Lower leg skin (tissue), 3 donors: ENCODE data around the gene TAGLN.

Experiments
- POLR2A ChIP-seq, 2 donors: fragments of 450-650 bp; IDR thresholded peaks; one replicate each; pipeline ENCODE4 v1.6.1; 2016 to 2017; ENCODE audit warnings: antibody characterized with exemption in 2 of 2, mild to moderate bottlenecking in 1 of 2, moderate library complexity in 1 of 2
- TF ChIP-seq, protein P1 (sequence below), 3 donors: fragments of 450-650 bp; IDR thresholded peaks; one replicate each; pipeline ENCODE4 v1.5.1; 2016; ENCODE audit warnings: antibody characterized with exemption in 3 of 3, mild to moderate bottlenecking in 3 of 3, moderate library complexity in 2 of 3

DNA sequence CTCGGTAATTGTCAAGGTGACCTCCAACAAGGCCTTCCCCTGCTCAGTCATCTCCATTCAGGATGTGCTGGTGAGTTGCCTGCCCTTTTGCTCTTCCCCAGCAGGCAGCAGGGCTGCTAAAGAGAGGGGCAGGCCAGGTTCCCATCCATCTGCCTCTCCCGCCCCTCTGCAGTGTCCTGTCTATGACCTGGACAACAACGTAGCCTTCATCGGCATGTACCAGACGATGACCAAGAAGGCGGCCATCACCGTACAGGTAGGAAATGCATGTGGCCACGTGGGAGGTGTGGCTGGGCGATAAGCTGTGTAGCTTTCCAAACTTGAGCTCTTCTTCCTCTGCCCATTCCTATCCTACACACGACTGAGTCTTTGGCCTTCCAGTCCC lies 16.6 kb upstream of the TAGLN start:
- TF ChIP-seq, protein P1, sequence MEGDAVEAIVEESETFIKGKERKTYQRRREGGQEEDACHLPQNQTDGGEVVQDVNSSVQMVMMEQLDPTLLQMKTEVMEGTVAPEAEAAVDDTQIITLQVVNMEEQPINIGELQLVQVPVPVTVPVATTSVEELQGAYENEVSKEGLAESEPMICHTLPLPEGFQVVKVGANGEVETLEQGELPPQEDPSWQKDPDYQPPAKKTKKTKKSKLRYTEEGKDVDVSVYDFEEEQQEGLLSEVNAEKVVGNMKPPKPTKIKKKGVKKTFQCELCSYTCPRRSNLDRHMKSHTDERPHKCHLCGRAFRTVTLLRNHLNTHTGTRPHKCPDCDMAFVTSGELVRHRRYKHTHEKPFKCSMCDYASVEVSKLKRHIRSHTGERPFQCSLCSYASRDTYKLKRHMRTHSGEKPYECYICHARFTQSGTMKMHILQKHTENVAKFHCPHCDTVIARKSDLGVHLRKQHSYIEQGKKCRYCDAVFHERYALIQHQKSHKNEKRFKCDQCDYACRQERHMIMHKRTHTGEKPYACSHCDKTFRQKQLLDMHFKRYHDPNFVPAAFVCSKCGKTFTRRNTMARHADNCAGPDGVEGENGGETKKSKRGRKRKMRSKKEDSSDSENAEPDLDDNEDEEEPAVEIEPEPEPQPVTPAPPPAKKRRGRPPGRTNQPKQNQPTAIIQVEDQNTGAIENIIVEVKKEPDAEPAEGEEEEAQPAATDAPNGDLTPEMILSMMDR (IDR thresholded peaks at IDR 0.05) = no peak
- TF ChIP-seq POLR2A (IDR thresholded peaks at IDR 0.05) = no peak
